HG03103 (cell line): ENCODE data around the gene KLHL36.

Source experiments
- ATAC-seq: cut with Tn5 transposase; IDR thresholded peaks from one replicate; pipeline ENCODE4 v1.9.1; 2021; ENCODE audit warnings: low read depth; ENCODE audit not compliant: unreplicated experiment

The KLHL36 gene

GRCh38 chr16:84641643-84642358 lies 6.5 kb upstream of the KLHL36 start:
- ATAC-seq: no peak

- ATAC-seq: no peak
These were observed 5.1 kb upstream of the KLHL36 start for GRCh38 chr16:84643180-84643583.

GRCh38 chr16:84643674-84644073 lies 4.6 kb upstream of the KLHL36 start:
- ATAC-seq: no peak

GRCh38 chr16:84648595-84649510 lies 542 bp downstream of the KLHL36 start:
- peak; percentile 48 for ATAC-seq

- no peak for ATAC-seq
These were observed 1.2 kb downstream of the KLHL36 start for GRCh38 chr16:84649511-84649861.

GRCh38 chr16:84650062-84650991 lies 2.0 kb downstream of the KLHL36 start:
- no peak for ATAC-seq

GRCh38 chr16:84652566-84652965 lies 4.3 kb downstream of the KLHL36 start:
- no peak for ATAC-seq

GRCh38 chr16:84654238-84654637 lies 5.9 kb downstream of the KLHL36 start:
- ATAC-seq: no peak

GRCh38 chr16:84654998-84655397 lies 6.7 kb downstream of the KLHL36 start:
- no peak for ATAC-seq

- no peak for ATAC-seq
These were observed 8.3 kb downstream of the KLHL36 start for GRCh38 chr16:84656649-84657048.

GRCh38 chr16:84657229-84657837 lies 9.0 kb downstream of the KLHL36 start:
- ATAC-seq: no peak

GRCh38 chr16:84658690-84659089 lies 10.4 kb downstream of the KLHL36 start:
- ATAC-seq: no peak

GRCh38 chr16:84659656-84660300 lies 11.5 kb downstream of the KLHL36 start:
- ATAC-seq: no peak

GRCh38 chr16:84660973-84661372 lies 12.7 kb downstream of the KLHL36 start:
- no peak for ATAC-seq

- ATAC-seq: no peak
These were observed 13.2 kb downstream of the KLHL36 start for GRCh38 chr16:84661418-84662060.

GRCh38 chr16:84662471-84662870 lies 14.2 kb downstream of the KLHL36 start:
- ATAC-seq: no peak

- ATAC-seq: no peak
These were observed 15.3 kb downstream of the KLHL36 start for GRCh38 chr16:84663433-84664101.

- ATAC-seq: no peak
These were observed 17.0 kb downstream of the KLHL36 start for GRCh38 chr16:84665359-84665758.

GRCh38 chr16:84665843-84666242 lies 17.5 kb downstream of the KLHL36 start:
- ATAC-seq: no peak
